Pancreas (tissue), 10 donors: ENCODE results near the gene SFT2D1. TPM values are rescaled to one million over a fixed set of nuclear protein-coding genes. Genes with fewer than 3 reads are reported as not detected.

Experiments used
- ATAC-seq, 4 donors: fragments of 200-7000 bp; cut with Tn5 transposase; one replicate each; pipeline versions ENCODE4 v1.8.0 to v1.9.1; 2020; ENCODE audit warnings: mild to moderate bottlenecking in 4 of 4, moderate library complexity in 4 of 4
- DNase-seq, 6 donors: peaks; one replicate each; pipeline ENCODE4 v3.0.0-alpha.2; 2020
- FAIRE-seq: peaks from 2 replicates; lab custom pipeline; 2012; peaks lifted over from hg19 to GRCh38; lab: Jason Lieb, UNC
- H3K27ac ChIP-seq, 4 donors: fragments of 200-600 bp; sonication (generic); 1 replicate in 3 of 4; 2 replicates in 1 of 4; pipeline versions ENCODE4 v1.5.0 to v1.8.0; 2020
- H3K27me3 ChIP-seq, 4 donors: fragments of 200-600 bp; one replicate each; pipeline ENCODE4 v1.8.0; 2021
- H3K36me3 ChIP-seq, 3 donors: fragments of 200-600 bp; sonication (generic) in 1 of 3; one replicate each; pipeline versions ENCODE4 v1.5.0 to v1.8.0; 2020 to 2021
- H3K4me1 ChIP-seq, 3 donors: fragments of 200-600 bp; one replicate each; pipeline ENCODE4 v1.8.0; 2021
- H3K4me3 ChIP-seq, 4 donors: fragments of 200-600 bp; sonication (generic) in 2 of 4; one replicate each; pipeline versions ENCODE4 v1.5.0 to v1.8.0; 2020 to 2021
- H3K9me3 ChIP-seq, 4 donors: fragments of 200-600 bp; one replicate each; pipeline ENCODE4 v1.8.0; 2021
- CTCF ChIP-seq, 4 donors: fragments of 200-600 bp; sonication (generic) in 3 of 4; IDR thresholded peaks; one replicate each; pipeline versions ENCODE4 v1.5.0 to v1.8.0; 2021; ENCODE audit warnings: antibody characterized with exemption in 4 of 4
- WGBS, 2 donors: extraction: QIAGEN DNeasy Blood & Tissue Kit; methylation state at CpG; one replicate each; pipeline ENCODE4 v1.1.7; 2013; 5-methylcytosine and 5-hydroxymethylcytosine counted together
- intact Hi-C, 3 donors: fragments of 100-400 bp; cut with DNase I; formaldehyde crosslinking; loops; one replicate each; pipeline versions ENCODE4 v1.11.1 to v1.14.2; 2022
- polyA plus RNA-seq, 2 donors: library from polyadenylated mRNA; stranded (reverse); fragments of 200-250 nt; gene quantifications; one replicate each; pipeline ENCODE4 v1.2.3, GENCODE V29; 2013
- total RNA-seq, 6 donors: library from RNA; stranded (reverse); fragmentation: NEBNext Ultra II Directional in 4 of 6; extraction: Animal tissue kit (Norgen Biotek cat#: 25700) in 4 of 6; gene quantifications; one replicate each; pipeline versions ENCODE4 v1.2.1 to v1.2.4, GENCODE V29; 2021 to 2023
- donor health status: healthy with polysubstance abuse.
- donor health status: DM: no; HTN: no; CAD: no; lungs with moderate emphysema.
- donor health status: DM: no; HTN: no; CAD: no.
- donor health status: control.
- donor health status: control.
- donor health status: Bipolar disorder and iron deficiency.
- donor health status: DM: yes; HTN: yes; CAD: no.
- donor health status: DM: no; HTN: no; CAD: no.
- donor health status: DM: no; HTN: no; CAD: no.
- donor health status: DM: yes; HTN: yes; CAD: no.

The SFT2D1 gene
- total and polyA plus RNA-seq, 8 donors, result 14.5 to 38.9 (median 24.7) TPM

- intact Hi-C loops, result no loop called here
- ATAC-seq (no peak), DNase-seq (no peak), FAIRE-seq (no peak)
- no peaks in the 10 kb centered on the region for H3K36me3 ChIP-seq
- H3K4me3 ChIP-seq, result no peak overlapping the region
- no peaks in the 10 kb centered on the region for H3K27me3 ChIP-seq
- no peak for TF ChIP-seq CTCF (IDR thresholded peaks at IDR 0.05)
- WGBS, 2 donors, result 81 to 86% methylated on average over 23 of the region's 23 CpGs
- no peaks in the 10 kb centered on the region for H3K9me3 ChIP-seq
- H3K4me1 ChIP-seq, result no peaks in the 10 kb centered on the region
- no peak overlapping the region for H3K27ac ChIP-seq
These were observed 44.7 kb downstream of the SFT2D1 start for GRCh38 chr6:166297606-166298005.

GRCh38 chr6:166296035-166296883, 46.1 kb downstream of the SFT2D1 start:
- ATAC-seq, result no peak
- intact Hi-C loops, result no loop called here
- no peaks in the 10 kb centered on the region for H3K36me3 ChIP-seq
- no peak for DNase-seq
- 64 to 70% methylated on average over 10 of the region's 10 CpGs for WGBS, 2 donors
- TF ChIP-seq CTCF (IDR thresholded peaks at IDR 0.05), result no peak
- H3K4me3 ChIP-seq, result no peak overlapping the region
- H3K4me1 ChIP-seq, result no peaks in the 10 kb centered on the region
- FAIRE-seq, result no peak
- H3K27me3 ChIP-seq, result no peaks in the 10 kb centered on the region
- no peaks in the 10 kb centered on the region for H3K9me3 ChIP-seq
- no peak overlapping the region for H3K27ac ChIP-seq

- H3K4me3 ChIP-seq, result no peak overlapping the region
- DNase-seq (no peak), FAIRE-seq (no peak), ATAC-seq (no peak)
- no peaks in the 10 kb centered on the region for H3K36me3 ChIP-seq
- H3K27me3 ChIP-seq, result no peaks in the 10 kb centered on the region
- intact Hi-C loops, result no loop called here
- no peaks in the 10 kb centered on the region for H3K9me3 ChIP-seq
- no peak overlapping the region for H3K27ac ChIP-seq
- TF ChIP-seq CTCF (IDR thresholded peaks at IDR 0.05), result no peak
- no peaks in the 10 kb centered on the region for H3K4me1 ChIP-seq
- WGBS, 2 donors, result 76% methylated on average over 12 of the region's 12 CpGs
These were observed 48.4 kb downstream of the SFT2D1 start for GRCh38 chr6:166293731-166294584.

DNA sequence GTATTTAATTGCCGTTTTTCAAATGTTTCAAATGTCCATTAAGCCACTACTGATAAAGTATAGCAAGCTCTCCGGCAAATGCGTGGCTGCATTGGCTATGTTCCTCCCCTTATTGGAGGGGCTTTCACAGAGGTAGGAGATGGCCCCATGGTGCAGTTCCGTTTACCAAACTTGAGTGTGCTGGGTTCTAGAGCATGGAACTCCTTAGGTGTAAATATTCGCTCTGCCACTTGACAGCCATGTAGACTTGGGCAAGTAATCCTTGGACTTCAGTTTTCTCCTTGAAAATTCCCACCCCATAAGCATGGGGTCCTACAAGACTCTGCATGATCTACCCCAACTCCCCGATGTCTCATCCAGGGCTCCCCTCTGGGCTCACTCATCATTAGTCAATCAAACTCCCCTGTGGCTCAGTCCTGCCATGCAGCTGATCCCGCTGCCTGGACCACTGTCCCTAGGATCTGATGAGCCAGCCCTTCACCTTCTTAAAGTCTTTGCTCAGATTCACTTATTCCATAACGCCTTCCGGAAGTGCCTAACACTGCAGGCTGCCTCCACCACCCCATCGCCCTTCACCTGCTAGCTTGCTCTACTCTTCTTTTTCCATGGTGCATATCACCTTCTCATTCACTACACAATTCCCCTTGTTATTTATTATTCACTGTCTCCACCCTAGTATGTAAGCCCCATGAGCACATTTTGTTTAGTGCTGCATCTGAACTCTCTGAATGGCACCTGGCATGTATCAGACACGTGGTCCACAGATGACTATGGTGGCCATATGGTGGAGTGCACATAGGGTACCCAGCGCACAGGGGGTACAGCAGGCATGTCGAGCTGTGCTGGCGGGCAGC, 52.9 kb downstream of the SFT2D1 start:
- no peak for TF ChIP-seq CTCF (IDR thresholded peaks at IDR 0.05)
- Histone ChIP-seq H3K4me1 (no peaks in the 10 kb centered on the region), H3K27ac (no peak overlapping the region), H3K9me3 (no peaks in the 10 kb centered on the region), H3K36me3 (no peaks in the 10 kb centered on the region), H3K27me3 (no peaks in the 10 kb centered on the region), H3K4me3 (no peak overlapping the region)
- intact Hi-C loops, result loop anchor here in 1 of 3 donors (10.0 kb wide), 1 partner anchor 115 kb away; no protein-coding TSS in a partner anchor
- 85 to 88% methylated on average over 14 of the region's 14 CpGs for WGBS, 2 donors
- ATAC-seq, result no peak
- no peak for DNase-seq
- no peak for FAIRE-seq
